ENCODE measurements around the gene SGK1.

The SGK1 gene

GRCh38 chr6:134164300-134164699 lies 153.6 kb downstream of the SGK1 start:
- no peaks in the 10 kb centered on the region for H3K27me3 ChIP-seq (ENCODE audit: control insufficient read depth, insufficient read depth, low read length)
- TF ChIP-seq CTCF (IDR thresholded peaks at IDR 0.05): no peak
- no peaks in the 10 kb centered on the region for H3K79me2 ChIP-seq
- peak overlapping the region; percentile 9 for H2AFZ ChIP-seq
- no peak overlapping the region for H3K4me2 ChIP-seq (ENCODE audit: low read length)
- peaks cover 24% of the 10 kb centered on the region for H3K4me1 ChIP-seq
- no peak overlapping the region for H3K9ac ChIP-seq
- H3K9me3 ChIP-seq (ENCODE audit: control insufficient read depth, low read length): no peaks in the 10 kb centered on the region
- no peak overlapping the region for H3K4me3 ChIP-seq (ENCODE audit: low read depth, low read length)
- peak overlapping the region; percentile 100 for H3K27ac ChIP-seq
- H3K36me3 ChIP-seq (ENCODE audit: control insufficient read depth, insufficient read depth, low read length): peaks cover 10% of the 10 kb centered on the region

- peaks cover 19% of the 10 kb centered on the region for H3K4me1 ChIP-seq
- peak overlapping the region; percentile 25 for H2AFZ ChIP-seq
- H3K36me3 ChIP-seq (ENCODE audit: control insufficient read depth, insufficient read depth, low read length): peaks cover under 1% of the 10 kb centered on the region
- peak overlapping the region; percentile 55 for H3K27ac ChIP-seq
- H3K4me3 ChIP-seq (ENCODE audit: low read depth, low read length): no peak overlapping the region
- H3K9me3 ChIP-seq (ENCODE audit: control insufficient read depth, low read length): no peaks in the 10 kb centered on the region
- H3K79me2 ChIP-seq: peaks cover 1% of the 10 kb centered on the region
- H3K4me2 ChIP-seq (ENCODE audit: low read length): no peak overlapping the region
- no peak overlapping the region for H3K9ac ChIP-seq
- TF ChIP-seq CTCF (IDR thresholded peaks at IDR 0.05): no peak
- no peaks in the 10 kb centered on the region for H3K27me3 ChIP-seq (ENCODE audit: control insufficient read depth, insufficient read depth, low read length)
Observed at GRCh38 chr6:134162932-134163331, 155.0 kb downstream of the SGK1 start.

GRCh38 chr6:134161041-134161440 lies 156.9 kb downstream of the SGK1 start:
- no peak overlapping the region for H3K9ac ChIP-seq
- no peak overlapping the region for H3K4me2 ChIP-seq (ENCODE audit: low read length)
- peaks cover 3% of the 10 kb centered on the region for H3K79me2 ChIP-seq
- no peaks in the 10 kb centered on the region for H3K9me3 ChIP-seq (ENCODE audit: control insufficient read depth, low read length)
- peaks cover 10% of the 10 kb centered on the region for H3K4me1 ChIP-seq
- no peaks in the 10 kb centered on the region for H3K27me3 ChIP-seq (ENCODE audit: control insufficient read depth, insufficient read depth, low read length)
- H3K4me3 ChIP-seq (ENCODE audit: low read depth, low read length): no peak overlapping the region
- peak overlapping the region; percentile 65 for H2AFZ ChIP-seq
- H3K36me3 ChIP-seq (ENCODE audit: control insufficient read depth, insufficient read depth, low read length): no peaks in the 10 kb centered on the region
- H3K27ac ChIP-seq: peak overlapping the region; percentile 74
- no peak for TF ChIP-seq CTCF (IDR thresholded peaks at IDR 0.05)

GRCh38 chr6:134152767-134153485 lies 165.0 kb downstream of the SGK1 start:
- Histone ChIP-seq H3K4me1 (peaks cover 20% of the 10 kb centered on the region), H3K27ac (peak overlapping the region; percentile 72), H3K9ac (no peak overlapping the region), H3K36me3 (ENCODE audit: control insufficient read depth, insufficient read depth, low read length) (no peaks in the 10 kb centered on the region), H3K9me3 (ENCODE audit: control insufficient read depth, low read length) (no peaks in the 10 kb centered on the region), H3K79me2 (peaks cover 2% of the 10 kb centered on the region), H3K4me2 (ENCODE audit: low read length) (peak overlapping the region; percentile 62), H2AFZ (peak overlapping the region; percentile 73), H3K27me3 (ENCODE audit: control insufficient read depth, insufficient read depth, low read length) (no peaks in the 10 kb centered on the region), H3K4me3 (ENCODE audit: low read depth, low read length) (peak overlapping the region; percentile 1)
- TF ChIP-seq CTCF (IDR thresholded peaks at IDR 0.05): no peak

GRCh38 chr6:134148566-134148965 lies 169.3 kb downstream of the SGK1 start:
- no peak overlapping the region for H3K9ac ChIP-seq
- no peaks in the 10 kb centered on the region for H3K27me3 ChIP-seq (ENCODE audit: control insufficient read depth, insufficient read depth, low read length)
- H3K4me1 ChIP-seq: peaks cover 19% of the 10 kb centered on the region
- no peak overlapping the region for H3K4me2 ChIP-seq (ENCODE audit: low read length)
- H3K36me3 ChIP-seq (ENCODE audit: control insufficient read depth, insufficient read depth, low read length): no peaks in the 10 kb centered on the region
- no peaks in the 10 kb centered on the region for H3K9me3 ChIP-seq (ENCODE audit: control insufficient read depth, low read length)
- TF ChIP-seq CTCF (IDR thresholded peaks at IDR 0.05): no peak
- H3K79me2 ChIP-seq: no peaks in the 10 kb centered on the region
- no peak overlapping the region for H3K4me3 ChIP-seq (ENCODE audit: low read depth, low read length)
- no peak overlapping the region for H3K27ac ChIP-seq
- H2AFZ ChIP-seq: peak overlapping the region; percentile 29

Data from parathyroid adenoma (tissue), 2 donors.